ENCODE measurements around the gene PIM3. TPM values are rescaled to one million over a fixed set of nuclear protein-coding genes. Genes with fewer than 3 reads are reported as not detected.

Gene PIM3
- total and polyA plus RNA-seq, 2 of the 8 experiments (the other 6 are each of a cell fraction or from before 2014, with no cell fraction given): 22.6 to 30.0 TPM

DNA sequence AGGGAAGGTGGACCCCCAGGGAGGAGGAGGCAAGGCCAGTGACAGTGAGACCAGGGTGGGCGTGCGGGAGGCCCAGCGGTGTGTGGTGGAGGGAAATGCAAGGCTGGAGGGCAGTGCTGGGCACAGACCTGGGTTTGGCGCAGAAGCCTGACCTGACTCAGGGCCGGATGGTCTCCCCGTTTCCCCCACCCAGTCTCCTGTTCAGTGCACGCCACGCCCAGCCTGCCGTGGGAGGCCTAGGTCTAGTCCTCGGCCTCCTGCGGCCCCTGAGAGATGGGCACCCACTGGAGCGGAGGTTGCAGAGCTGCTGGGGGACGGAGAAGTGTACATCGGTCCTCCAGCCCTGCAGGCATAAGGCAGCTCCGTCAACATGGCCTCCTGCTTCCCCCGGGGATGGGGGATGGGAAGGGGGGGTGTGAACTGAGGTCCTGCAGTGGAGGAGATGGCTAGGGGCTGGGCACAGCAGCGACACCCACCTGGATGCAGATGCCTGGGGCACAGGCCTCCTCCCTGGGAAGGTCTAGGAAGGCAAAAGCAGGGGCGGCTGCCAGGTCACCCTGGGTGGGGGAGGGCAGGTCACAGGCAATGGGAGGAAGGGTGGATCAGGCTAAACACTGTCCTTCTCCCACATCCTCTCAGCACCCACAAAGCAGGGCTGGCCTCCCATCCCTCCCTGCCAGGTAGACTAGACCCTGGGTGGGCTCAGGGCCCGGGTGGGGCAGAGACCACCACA is 36.1 kb downstream of the PIM3 start:
- no peak overlapping the region for H3K23ac ChIP-seq (ENCODE audit: insufficient read length)
- H4K91ac ChIP-seq (replicated peaks; ENCODE audit: insufficient read length, low read length): no peak overlapping the region
- no peak overlapping the region for H2BK15ac ChIP-seq (ENCODE audit: low read length)
- H2BK120ac ChIP-seq (replicated peaks; ENCODE audit: low read depth, low read length): no peak overlapping the region
- peak overlapping the region; percentile 5; the same call in 1 of the 2 replicates for H4K8ac ChIP-seq (ENCODE audit: extremely low read depth, insufficient read depth, low read length)
- no peak overlapping the region for H2BK12ac ChIP-seq (ENCODE audit: low read depth, low read length)
- no peak overlapping the region for H2AFZ ChIP-seq (ENCODE audit: low read length)
- H3K79me1 ChIP-seq (ENCODE audit: low read depth, low read length): no peaks in the 10 kb centered on the region
- H4K5ac ChIP-seq (ENCODE audit: insufficient read length, low read depth, low read length): no peak overlapping the region
- no peak overlapping the region for H3K27ac ChIP-seq (ENCODE audit: low read depth, low read length)
- CTCF ChIA-PET (ENCODE audit: partially characterized antibody): interaction anchor here (1.2 to 5.2 kb wide), 3 partner anchors 15 to 38 kb away, joined by 3 to 83 read pairs (median 13); no protein-coding TSS in a partner anchor
- no peaks in the 10 kb centered on the region for H3K36me3 ChIP-seq (ENCODE audit: control insufficient read depth in 2 of 4, insufficient read depth in 4 of 4, low read length in 3 of 4)
- peaks cover 0 to 16% (median 8%) of the 10 kb centered on the region in 4 experiments; a peak in 5 of 7 replicates for H3K4me1 ChIP-seq (replicated peaks in 1 of 4; ENCODE audit: control insufficient read depth in 3 of 4, insufficient read depth in 4 of 4, low read length in 3 of 4)
- DNase-seq (ENCODE audit: low read depth in 1 of 2, low spot score in 2 of 2) (no peak), FAIRE-seq (no peak)
- H3K4me2 ChIP-seq (ENCODE audit: insufficient read depth in 1 of 2, low read depth in 2 of 2, low read length in 2 of 2): no peak overlapping the region
- no peak overlapping the region for H3K4me3 ChIP-seq (ENCODE audit: extremely low read depth in 1 of 4, insufficient read depth in 2 of 4, low read depth in 3 of 4, low read length in 4 of 4)
- H3K56ac ChIP-seq (replicated peaks; ENCODE audit: insufficient read length, low read depth, low read length): no peak overlapping the region
- POLR2A ChIA-PET (ENCODE audit: partially characterized antibody): no interaction called here
- no peak overlapping the region for H2BK20ac ChIP-seq (ENCODE audit: low read length)
- H3K23me2 ChIP-seq (ENCODE audit: low read depth, low read length): peaks cover 13% of the 10 kb centered on the region
- peaks cover 0 to 2% of the 10 kb centered on the region in 2 experiments; a peak in 1 of 4 replicates for H3K9me3 ChIP-seq (ENCODE audit: insufficient read depth in 2 of 2, low read depth in 1 of 2, low read length in 1 of 2)
- 97% methylated on average over 15 of the region's 19 CpGs; no CpG with 5 or more reads in 1 of the 2 experiments for WGBS, 2 experiments (ENCODE audit: extremely low coverage in 1 of 2, insufficient coverage in 1 of 2, insufficient read length in 1 of 2, insufficient replicate concordance in 2 of 2, low coverage in 1 of 2, low lambda C conversion rate in 2 of 2, missing lambda C conversion rate in 1 of 2)
- no peak overlapping the region for H3K14ac ChIP-seq (ENCODE audit: insufficient read length)
- no peak overlapping the region for H3K18ac ChIP-seq (ENCODE audit: extremely low read depth, low read length)
- no peaks in the 10 kb centered on the region for H3K79me2 ChIP-seq (ENCODE audit: control insufficient read depth in 1 of 2, insufficient read depth in 2 of 2, low read length in 2 of 2)
- H2BK5ac ChIP-seq (ENCODE audit: low read depth, low read length): no peak overlapping the region
- H4K20me1 ChIP-seq (replicated peaks in 1 of 2; ENCODE audit: control insufficient read depth in 1 of 2, insufficient read depth in 2 of 2, low read length in 2 of 2): peaks cover 2 to 13% of the 10 kb centered on the region in 2 experiments
- no peak overlapping the region for H3K4ac ChIP-seq (replicated peaks; ENCODE audit: insufficient read length, low read depth, low read length)
- peaks cover 10 to 26% (median 12%) of the 10 kb centered on the region in 4 experiments; a peak in 6 of 7 replicates for H3K27me3 ChIP-seq (replicated peaks in 1 of 4; ENCODE audit: control insufficient read depth in 3 of 4, extremely low read depth in 1 of 4, insufficient read depth in 3 of 4, low read length in 3 of 4)
- H3K9ac ChIP-seq (replicated peaks in 1 of 4; ENCODE audit: extremely low read depth in 1 of 4, low read depth in 3 of 4, low read length in 3 of 4): no peak overlapping the region
- H2AK5ac ChIP-seq (ENCODE audit: low read depth, low read length): no peak overlapping the region
- TF ChIP-seq YY1 (IDR thresholded peaks at IDR 0.05; ENCODE audit: low read depth, low read length) (no peak), PHF8 (conservative IDR thresholded peaks at IDR 0.05; ENCODE audit: low read depth, low read length) (no peak), NANOG (IDR thresholded peaks at IDR 0.05; ENCODE audit: insufficient read depth, low read depth, low read length, poor library complexity, severe bottlenecking) (no peak), SIRT6 (IDR thresholded peaks at IDR 0.05; ENCODE audit: low read length) (no peak), MAFK (IDR thresholded peaks at IDR 0.05; ENCODE audit: low read depth, low read length) (no peak), BCL11A (IDR thresholded peaks at IDR 0.05; ENCODE audit: low read depth in 2 of 2, low read length in 2 of 2) (no peak), CEBPB (IDR thresholded peaks at IDR 0.05; ENCODE audit: low read depth, low read length) (no peak), POU5F1 (IDR thresholded peaks at IDR 0.05; ENCODE audit: low read depth, low read length) (no peak)
- TF ChIP-seq, protein P1, sequence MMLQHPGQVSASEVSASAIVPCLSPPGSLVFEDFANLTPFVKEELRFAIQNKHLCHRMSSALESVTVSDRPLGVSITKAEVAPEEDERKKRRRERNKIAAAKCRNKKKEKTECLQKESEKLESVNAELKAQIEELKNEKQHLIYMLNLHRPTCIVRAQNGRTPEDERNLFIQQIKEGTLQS (IDR thresholded peaks at IDR 0.05; ENCODE audit: insufficient read depth, low read depth, low read length): no peak
- TF ChIP-seq, protein P2, sequence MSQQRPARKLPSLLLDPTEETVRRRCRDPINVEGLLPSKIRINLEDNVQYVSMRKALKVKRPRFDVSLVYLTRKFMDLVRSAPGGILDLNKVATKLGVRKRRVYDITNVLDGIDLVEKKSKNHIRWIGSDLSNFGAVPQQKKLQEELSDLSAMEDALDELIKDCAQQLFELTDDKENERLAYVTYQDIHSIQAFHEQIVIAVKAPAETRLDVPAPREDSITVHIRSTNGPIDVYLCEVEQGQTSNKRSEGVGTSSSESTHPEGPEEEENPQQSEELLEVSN (IDR thresholded peaks at IDR 0.05): no peak

All from H1 (cell line).